ENCODE data around the gene OCA2. TPM values are rescaled to one million over a fixed set of nuclear protein-coding genes. Genes with fewer than 3 reads are reported as not detected.
A peak's percentile ranks its signal among the peaks of the same experiment; 100 is the strongest.

OCA2 gene
- total and polyA plus RNA-seq, 2 experiments from 2014 or later = 0.49 to 0.63 TPM

DNA sequence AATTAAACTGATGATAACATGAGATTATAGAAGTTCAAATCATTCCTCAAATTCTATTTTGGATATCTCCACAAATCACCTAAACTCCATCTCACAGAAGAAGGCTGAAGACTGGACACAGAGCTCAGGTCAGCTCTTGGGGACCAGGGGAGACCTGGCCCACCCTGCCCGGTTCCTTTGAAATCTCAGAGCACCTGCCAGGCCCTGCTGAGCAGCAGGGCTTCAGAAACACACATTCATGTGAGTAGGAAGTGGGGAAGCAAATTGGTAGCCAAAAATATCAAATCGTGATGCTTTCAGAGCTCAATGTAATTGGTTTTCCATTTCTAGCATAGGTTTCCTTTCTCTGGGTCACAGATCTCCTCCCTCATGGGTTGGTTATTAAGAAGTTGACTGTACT, 76.2 kb downstream of the OCA2 start:
- Histone ChIP-seq H3K27me3 (no peaks in the 10 kb centered on the region), H3K36me3 (no peaks in the 10 kb centered on the region), H3K4me3 (no peak overlapping the region), H3K27ac (no peak overlapping the region), H3K9me3 (ENCODE audit: low read depth) (no peaks in the 10 kb centered on the region), H3K4me1 (ENCODE audit: low read depth) (no peaks in the 10 kb centered on the region)
- no peak for DNase-seq (ENCODE audit: low read depth in 1 of 2, low spot score in 1 of 2)
- TF ChIP-seq, protein P1, sequence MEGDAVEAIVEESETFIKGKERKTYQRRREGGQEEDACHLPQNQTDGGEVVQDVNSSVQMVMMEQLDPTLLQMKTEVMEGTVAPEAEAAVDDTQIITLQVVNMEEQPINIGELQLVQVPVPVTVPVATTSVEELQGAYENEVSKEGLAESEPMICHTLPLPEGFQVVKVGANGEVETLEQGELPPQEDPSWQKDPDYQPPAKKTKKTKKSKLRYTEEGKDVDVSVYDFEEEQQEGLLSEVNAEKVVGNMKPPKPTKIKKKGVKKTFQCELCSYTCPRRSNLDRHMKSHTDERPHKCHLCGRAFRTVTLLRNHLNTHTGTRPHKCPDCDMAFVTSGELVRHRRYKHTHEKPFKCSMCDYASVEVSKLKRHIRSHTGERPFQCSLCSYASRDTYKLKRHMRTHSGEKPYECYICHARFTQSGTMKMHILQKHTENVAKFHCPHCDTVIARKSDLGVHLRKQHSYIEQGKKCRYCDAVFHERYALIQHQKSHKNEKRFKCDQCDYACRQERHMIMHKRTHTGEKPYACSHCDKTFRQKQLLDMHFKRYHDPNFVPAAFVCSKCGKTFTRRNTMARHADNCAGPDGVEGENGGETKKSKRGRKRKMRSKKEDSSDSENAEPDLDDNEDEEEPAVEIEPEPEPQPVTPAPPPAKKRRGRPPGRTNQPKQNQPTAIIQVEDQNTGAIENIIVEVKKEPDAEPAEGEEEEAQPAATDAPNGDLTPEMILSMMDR (IDR thresholded peaks at IDR 0.05; ENCODE audit: low read depth, low read length) = no peak

- Histone ChIP-seq H3K9me3 (ENCODE audit: low read depth) (no peaks in the 10 kb centered on the region), H3K36me3 (no peaks in the 10 kb centered on the region), H3K4me3 (no peak overlapping the region), H3K27me3 (no peaks in the 10 kb centered on the region), H3K4me1 (ENCODE audit: low read depth) (no peaks in the 10 kb centered on the region), H3K27ac (no peak overlapping the region)
- no peak for DNase-seq (ENCODE audit: low read depth in 1 of 2, low spot score in 1 of 2)
- TF ChIP-seq, protein P1 (IDR thresholded peaks at IDR 0.05; ENCODE audit: low read depth, low read length) = no peak
Measured at GRCh38 chr15:28022181-28022580, 76.9 kb downstream of the OCA2 start.

DNA sequence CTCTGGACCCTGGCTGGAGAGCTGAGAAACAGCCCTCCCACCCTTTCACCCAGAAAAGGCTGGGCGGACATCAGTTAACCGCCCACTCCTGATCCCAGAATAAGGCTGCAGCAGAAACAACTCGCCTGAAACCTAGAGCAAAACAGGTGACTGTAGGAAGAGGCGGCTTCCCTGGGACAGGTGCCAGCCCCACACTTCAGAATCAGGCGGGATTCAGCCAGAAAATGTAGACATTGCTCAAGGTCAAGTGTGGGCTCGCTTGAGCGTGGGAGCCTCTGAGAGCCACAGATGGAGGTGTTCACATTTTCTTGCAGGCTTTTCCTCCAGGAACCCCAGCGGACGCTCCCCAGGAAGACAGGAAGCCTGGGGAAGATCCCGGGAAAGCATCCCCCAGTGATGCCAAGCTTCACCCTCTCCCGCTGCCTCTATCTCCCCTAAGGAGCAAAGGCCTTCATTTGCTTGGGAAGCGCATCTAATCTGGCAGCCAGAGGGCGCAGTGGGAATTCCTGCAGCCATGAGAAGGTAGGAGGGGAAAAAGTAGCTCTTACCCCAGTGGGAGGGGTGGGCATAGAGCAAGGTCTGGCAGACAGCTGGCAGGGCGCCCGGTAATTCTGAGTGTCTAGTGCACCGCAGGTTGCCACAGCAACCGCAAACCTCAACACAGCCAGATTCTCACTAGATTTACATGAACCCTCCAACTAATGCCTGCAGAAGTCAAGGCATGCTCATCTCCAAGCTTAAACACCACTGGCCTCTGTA, 77.7 kb downstream of the OCA2 start:
- Histone ChIP-seq H3K4me3 (no peak overlapping the region), H3K36me3 (no peaks in the 10 kb centered on the region), H3K9me3 (ENCODE audit: low read depth) (no peaks in the 10 kb centered on the region), H3K4me1 (ENCODE audit: low read depth) (no peaks in the 10 kb centered on the region), H3K27ac (no peak overlapping the region), H3K27me3 (no peaks in the 10 kb centered on the region)
- DNase-seq (ENCODE audit: low read depth in 1 of 2, low spot score in 1 of 2) = peak; percentile 68 to 88
- TF ChIP-seq, protein P1 (IDR thresholded peaks at IDR 0.05; ENCODE audit: low read depth, low read length) = peak; percentile 41

- H3K4me1 ChIP-seq (ENCODE audit: low read depth) = no peaks in the 10 kb centered on the region
- H3K36me3 ChIP-seq = no peaks in the 10 kb centered on the region
- no peaks in the 10 kb centered on the region for H3K9me3 ChIP-seq (ENCODE audit: low read depth)
- no peak overlapping the region for H3K4me3 ChIP-seq
- DNase-seq (ENCODE audit: low read depth in 1 of 2, low spot score in 1 of 2) = no peak
- H3K27me3 ChIP-seq = no peaks in the 10 kb centered on the region
- TF ChIP-seq, protein P1 (IDR thresholded peaks at IDR 0.05; ENCODE audit: low read depth, low read length) = no peak
- no peak overlapping the region for H3K27ac ChIP-seq
Measured at GRCh38 chr15:28020644-28021043, 78.5 kb downstream of the OCA2 start.

DNA sequence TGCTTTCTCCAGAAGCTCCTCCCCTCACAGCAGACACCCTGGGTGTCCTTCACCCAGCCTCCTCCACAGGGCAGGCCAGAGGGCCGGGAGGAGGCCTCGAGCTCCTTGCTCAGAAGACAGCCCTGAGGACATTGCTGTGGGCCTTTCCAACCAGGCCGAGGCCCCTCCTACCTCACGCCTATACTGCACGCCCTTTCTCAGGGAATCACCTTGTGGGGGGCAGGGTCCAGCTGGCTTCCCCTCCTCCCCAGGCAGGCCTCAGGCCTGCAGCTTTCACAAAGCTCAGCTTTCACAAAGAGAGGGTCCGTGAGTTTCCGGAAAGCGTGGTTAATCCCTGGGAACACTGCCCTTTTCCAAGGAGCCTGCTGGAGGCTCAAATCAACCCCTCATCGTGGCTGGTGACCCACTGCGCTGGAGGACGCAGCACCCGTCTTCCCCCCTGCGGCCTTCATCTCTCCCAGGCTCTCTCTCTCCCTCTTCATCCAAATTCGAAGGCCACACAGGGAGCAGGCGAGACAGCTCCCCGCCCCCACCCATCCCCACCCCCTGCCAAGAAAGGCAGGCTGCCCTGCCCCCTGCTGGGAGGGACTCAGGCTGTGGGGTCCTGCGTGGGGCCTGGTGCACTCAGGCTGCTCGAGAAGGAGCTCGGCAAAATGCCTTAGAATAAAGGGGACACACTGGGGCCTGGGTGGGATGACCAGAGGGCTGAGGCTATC, 79.4 kb downstream of the OCA2 start:
- TF ChIP-seq, protein P1 (IDR thresholded peaks at IDR 0.05; ENCODE audit: low read depth, low read length) = no peak
- DNase-seq (ENCODE audit: low read depth in 1 of 2, low spot score in 1 of 2) = no peak
- Histone ChIP-seq H3K27me3 (no peaks in the 10 kb centered on the region), H3K36me3 (no peaks in the 10 kb centered on the region), H3K9me3 (ENCODE audit: low read depth) (no peaks in the 10 kb centered on the region), H3K27ac (no peak overlapping the region), H3K4me1 (ENCODE audit: low read depth) (no peaks in the 10 kb centered on the region), H3K4me3 (no peak overlapping the region)

All from cardiac muscle cell (in vitro differentiated cells and primary cell).